ENCODE results near the gene ORM1. TPM values are rescaled to one million over a fixed set of nuclear protein-coding genes. Genes with fewer than 3 reads are reported as not detected.
"Not testable (repeated sequence)": the region's sequence is repeated elsewhere in the genome, so short reads cannot be mapped to it uniquely, and the experiment has no call there.

Gene ORM1
- polyA plus RNA-seq, 4 donors, result 0.15 to 6.9 (median 1.3) TPM; not detected in 1

GRCh38 chr9:114315723-114316363 lies 7.1 kb upstream of the ORM1 start:
- no peak for FAIRE-seq
- Histone ChIP-seq H3K4me1 (ENCODE audit: control insufficient read depth in 3 of 3, insufficient read depth in 2 of 3, low read depth in 1 of 3, low read length in 2 of 3) (no peaks in the 10 kb centered on the region), H3K4me3 (ENCODE audit: low read depth in 1 of 3, low read length in 3 of 3) (no peak overlapping the region), H3K27ac (ENCODE audit: low read depth in 1 of 3, low read length in 2 of 3) (no peak overlapping the region), H3K36me3 (ENCODE audit: control insufficient read depth in 3 of 3, insufficient read depth in 2 of 3, low read depth in 1 of 3, low read length in 3 of 3) (peaks cover 0 to 11% (median 0%) of the 10 kb centered on the region in 3 donors), H3K27me3 (ENCODE audit: control insufficient read depth in 3 of 3, insufficient read depth in 3 of 3, low read length in 3 of 3) (no peaks in the 10 kb centered on the region), H3K9me3 (ENCODE audit: control insufficient read depth in 2 of 2, insufficient read depth in 1 of 2, low read depth in 1 of 2, low read length in 1 of 2) (no peaks in the 10 kb centered on the region)
- no peak for DNase-seq
- 78 to 85% (median 85%) methylated on average over 8 of the region's 8 CpGs for WGBS, 3 donors

GRCh38 chr9:114316605-114317230 lies 6.2 kb upstream of the ORM1 start:
- no peaks in the 10 kb centered on the region for H3K27me3 ChIP-seq (ENCODE audit: control insufficient read depth in 3 of 3, insufficient read depth in 3 of 3, low read length in 3 of 3)
- H3K4me3 ChIP-seq (ENCODE audit: low read depth in 1 of 3, low read length in 3 of 3), result no peak overlapping the region
- no peaks in the 10 kb centered on the region for H3K9me3 ChIP-seq (ENCODE audit: control insufficient read depth in 2 of 2, insufficient read depth in 1 of 2, low read depth in 1 of 2, low read length in 1 of 2)
- DNase-seq (no peak), FAIRE-seq (no peak)
- WGBS, 3 donors, result 72 to 77% (median 76%) methylated on average over 10 of the region's 10 CpGs
- no peak overlapping the region for H3K27ac ChIP-seq (ENCODE audit: low read depth in 1 of 3, low read length in 2 of 3)
- peaks cover 0 to 5% (median 0%) of the 10 kb centered on the region in 3 donors for H3K36me3 ChIP-seq (ENCODE audit: control insufficient read depth in 3 of 3, insufficient read depth in 2 of 3, low read depth in 1 of 3, low read length in 3 of 3)
- no peaks in the 10 kb centered on the region for H3K4me1 ChIP-seq (ENCODE audit: control insufficient read depth in 3 of 3, insufficient read depth in 2 of 3, low read depth in 1 of 3, low read length in 2 of 3)

- DNase-seq (no peak), FAIRE-seq (no peak)
- no peak overlapping the region for H3K27ac ChIP-seq (ENCODE audit: low read depth in 1 of 3, low read length in 2 of 3)
- no peaks in the 10 kb centered on the region for H3K27me3 ChIP-seq (ENCODE audit: control insufficient read depth in 3 of 3, insufficient read depth in 3 of 3, low read length in 3 of 3)
- no peaks in the 10 kb centered on the region for H3K9me3 ChIP-seq (ENCODE audit: control insufficient read depth in 2 of 2, insufficient read depth in 1 of 2, low read depth in 1 of 2, low read length in 1 of 2)
- no peak overlapping the region for H3K4me3 ChIP-seq (ENCODE audit: low read depth in 1 of 3, low read length in 3 of 3)
- no peaks in the 10 kb centered on the region for H3K36me3 ChIP-seq (ENCODE audit: control insufficient read depth in 3 of 3, insufficient read depth in 2 of 3, low read depth in 1 of 3, low read length in 3 of 3)
- H3K4me1 ChIP-seq (ENCODE audit: control insufficient read depth in 3 of 3, insufficient read depth in 2 of 3, low read depth in 1 of 3, low read length in 2 of 3), result no peaks in the 10 kb centered on the region
- WGBS, 3 donors, result 76 to 87% (median 85%) methylated on average over 8 of the region's 8 CpGs
Observed at GRCh38 chr9:114317665-114318357, 5.1 kb upstream of the ORM1 start.

GRCh38 chr9:114318416-114318815 lies 4.5 kb upstream of the ORM1 start:
- Histone ChIP-seq H3K27me3 (ENCODE audit: control insufficient read depth in 3 of 3, insufficient read depth in 3 of 3, low read length in 3 of 3) (no peaks in the 10 kb centered on the region), H3K27ac (ENCODE audit: low read depth in 1 of 3, low read length in 2 of 3) (no peak overlapping the region), H3K4me1 (ENCODE audit: control insufficient read depth in 3 of 3, insufficient read depth in 2 of 3, low read depth in 1 of 3, low read length in 2 of 3) (no peaks in the 10 kb centered on the region), H3K9me3 (ENCODE audit: control insufficient read depth in 2 of 2, insufficient read depth in 1 of 2, low read depth in 1 of 2, low read length in 1 of 2) (no peaks in the 10 kb centered on the region), H3K36me3 (ENCODE audit: control insufficient read depth in 3 of 3, insufficient read depth in 2 of 3, low read depth in 1 of 3, low read length in 3 of 3) (no peaks in the 10 kb centered on the region), H3K4me3 (ENCODE audit: low read depth in 1 of 3, low read length in 3 of 3) (no peak overlapping the region)
- no peak for DNase-seq
- WGBS, 3 donors, result 77 to 88% (median 83%) methylated on average over 8 of the region's 8 CpGs
- FAIRE-seq, result no peak

GRCh38 chr9:114319147-114319546 lies 3.8 kb upstream of the ORM1 start:
- H3K4me3 ChIP-seq (ENCODE audit: low read depth in 1 of 3, low read length in 3 of 3), result no peak overlapping the region
- no peak overlapping the region for H3K27ac ChIP-seq (ENCODE audit: low read depth in 1 of 3, low read length in 2 of 3)
- no peaks in the 10 kb centered on the region for H3K4me1 ChIP-seq (ENCODE audit: control insufficient read depth in 3 of 3, insufficient read depth in 2 of 3, low read depth in 1 of 3, low read length in 2 of 3)
- no peaks in the 10 kb centered on the region for H3K9me3 ChIP-seq (ENCODE audit: control insufficient read depth in 2 of 2, insufficient read depth in 1 of 2, low read depth in 1 of 2, low read length in 1 of 2)
- WGBS, 3 donors, result 53 to 76% (median 65%) methylated on average over 3 of the region's 3 CpGs
- H3K27me3 ChIP-seq (ENCODE audit: control insufficient read depth in 3 of 3, insufficient read depth in 3 of 3, low read length in 3 of 3), result no peaks in the 10 kb centered on the region
- no peak for DNase-seq
- no peaks in the 10 kb centered on the region for H3K36me3 ChIP-seq (ENCODE audit: control insufficient read depth in 3 of 3, insufficient read depth in 2 of 3, low read depth in 1 of 3, low read length in 3 of 3)
- no peak for FAIRE-seq

GRCh38 chr9:114320710-114321109 lies 2.2 kb upstream of the ORM1 start:
- 86 to 94% (median 89%) methylated on average over 7 of the region's 7 CpGs for WGBS, 3 donors
- FAIRE-seq, result not testable (repeated sequence)

GRCh38 chr9:114321759-114322158 lies 1.1 kb upstream of the ORM1 start:
- FAIRE-seq, result no peak
- Histone ChIP-seq H3K4me1 (ENCODE audit: control insufficient read depth in 3 of 3, insufficient read depth in 2 of 3, low read depth in 1 of 3, low read length in 2 of 3) (no peaks in the 10 kb centered on the region), H3K36me3 (ENCODE audit: control insufficient read depth in 3 of 3, insufficient read depth in 2 of 3, low read depth in 1 of 3, low read length in 3 of 3) (no peaks in the 10 kb centered on the region), H3K27me3 (ENCODE audit: control insufficient read depth in 3 of 3, insufficient read depth in 3 of 3, low read length in 3 of 3) (no peaks in the 10 kb centered on the region), H3K9me3 (ENCODE audit: control insufficient read depth in 2 of 2, insufficient read depth in 1 of 2, low read depth in 1 of 2, low read length in 1 of 2) (no peaks in the 10 kb centered on the region), H3K4me3 (ENCODE audit: low read depth in 1 of 3, low read length in 3 of 3) (no peak overlapping the region), H3K27ac (ENCODE audit: low read depth in 1 of 3, low read length in 2 of 3) (no peak overlapping the region)
- WGBS, 3 donors, result 57 to 83% (median 70%) methylated on average over 8 of the region's 8 CpGs
- DNase-seq, result no peak

More at GRCh38 chr9:114320710-114321109, 2.2 kb upstream of the ORM1 start:
- H3K27me3 ChIP-seq (ENCODE audit: control insufficient read depth in 3 of 3, insufficient read depth in 3 of 3, low read length in 3 of 3); H3K9me3 ChIP-seq (ENCODE audit: control insufficient read depth in 2 of 2, insufficient read depth in 1 of 2, low read depth in 1 of 2, low read length in 1 of 2); H3K4me1 ChIP-seq (ENCODE audit: control insufficient read depth in 3 of 3, insufficient read depth in 2 of 3, low read depth in 1 of 3, low read length in 2 of 3); H3K27ac ChIP-seq (ENCODE audit: low read depth in 1 of 3, low read length in 2 of 3); H3K36me3 ChIP-seq (ENCODE audit: control insufficient read depth in 3 of 3, insufficient read depth in 2 of 3, low read depth in 1 of 3, low read length in 3 of 3); H3K4me3 ChIP-seq (ENCODE audit: low read depth in 1 of 3, low read length in 3 of 3); DNase-seq: not testable (repeated sequence)

GRCh38 chr9:114322160-114322818 lies 609 bp upstream of the ORM1 start:
- H3K27me3 ChIP-seq (ENCODE audit: control insufficient read depth in 3 of 3, insufficient read depth in 3 of 3, low read length in 3 of 3); FAIRE-seq; H3K4me3 ChIP-seq (ENCODE audit: low read depth in 1 of 3, low read length in 3 of 3); DNase-seq; H3K4me1 ChIP-seq (ENCODE audit: control insufficient read depth in 3 of 3, insufficient read depth in 2 of 3, low read depth in 1 of 3, low read length in 2 of 3); H3K9me3 ChIP-seq (ENCODE audit: control insufficient read depth in 2 of 2, insufficient read depth in 1 of 2, low read depth in 1 of 2, low read length in 1 of 2); H3K27ac ChIP-seq (ENCODE audit: low read depth in 1 of 3, low read length in 2 of 3); H3K36me3 ChIP-seq (ENCODE audit: control insufficient read depth in 3 of 3, insufficient read depth in 2 of 3, low read depth in 1 of 3, low read length in 3 of 3): not testable (repeated sequence)
- WGBS, 3 donors, result 51 to 62% (median 56%) methylated on average over 9 to 12 of the region's 12 CpGs

Data from small intestine (tissue), 7 donors.